Measurements from ENCODE around the gene FRMPD1.

GRCh38 chr9:37769306-37769705 is 118.6 kb downstream of the FRMPD1 start:
- TF ChIP-seq POLR2AphosphoS5 (IDR thresholded peaks at IDR 0.05; ENCODE audit: borderline replicate concordance, low read depth, low read length) = no peak
- no peak for TF ChIP-seq EZH2 (IDR thresholded peaks at IDR 0.05)
- TF ChIP-seq FOXP2 (optimal IDR thresholded peaks at IDR 0.05; ENCODE audit: control extremely low read depth, extremely low read length, insufficient read depth) = no peak

Data from SK-N-MC (cell line).